IMR-90 (cell line): ENCODE data around the gene MYBPH. TPM values are rescaled to one million over a fixed set of nuclear protein-coding genes. Genes with fewer than 3 reads are reported as not detected.

Source experiments
- ATAC-seq: fragments of 200-7000 bp; cut with Tn5 transposase; 2 replicates; pipeline ENCODE4 v1.9.1; 2020; ENCODE audit warnings: low read depth, mild to moderate bottlenecking, moderate library complexity
- BruUV-seq: library from RNA; stranded (reverse); fragments of 400-500 nt; replicated peaks from 2 replicates; lab custom pipeline; 2021; lab: Mats Ljungman, UMichigan
- CTCF ChIA-PET: fragments of 300-600 bp; formaldehyde crosslinking; extraction: SDS; loops from one replicate; lab custom pipeline; 2021; ENCODE audit warnings: antibody characterized with exemption; lab: Yijun Ruan, JAX
- POLR2A ChIA-PET: fragments of 300-600 bp; sonication (Branson Sonifier 250); formaldehyde crosslinking; loops from one replicate; lab custom pipeline; 2022; ENCODE audit warnings: antibody characterized with exemption; ENCODE audit not compliant: unreplicated experiment; lab: Charles Lee
- DNase-seq: peaks from one replicate; pipeline ENCODE4 v3.0.0; 2013
- H2AFZ ChIP-seq: replicated peaks from 2 replicates; pipeline ENCODE3; 2013; ENCODE audit warnings: low read length, mild to moderate bottlenecking; ENCODE audit not compliant: poor library complexity
- H2AK5ac ChIP-seq: 2 replicates; pipeline ENCODE4 v1.6.1; 2013; ENCODE audit warnings: low read depth, low read length, inconsistent platforms
- H2AK9ac ChIP-seq: replicated peaks from 2 replicates; pipeline ENCODE3; 2013; ENCODE audit warnings: mild to moderate bottlenecking, low read depth, low read length, moderate library complexity; ENCODE audit not compliant: poor library complexity
- H2BK120ac ChIP-seq: 2 replicates; pipeline ENCODE4 v1.6.1; 2013; ENCODE audit warnings: low read depth, low read length, inconsistent platforms
- H2BK15ac ChIP-seq: 3 replicates; pipeline ENCODE4 v1.6.1; 2013; ENCODE audit warnings: low read depth, low read length, inconsistent platforms
- H2BK20ac ChIP-seq: 2 replicates; pipeline ENCODE4 v1.6.1; 2013; ENCODE audit warnings: low read depth, mild to moderate bottlenecking, inconsistent platforms, low read length, moderate library complexity
- H2BK5ac ChIP-seq: 2 replicates; pipeline ENCODE4 v1.6.1; 2013; ENCODE audit warnings: mild to moderate bottlenecking, low read depth, low read length, inconsistent platforms; ENCODE audit not compliant: poor library complexity, severe bottlenecking
- H3K14ac ChIP-seq: replicated peaks from 2 replicates; pipeline ENCODE4 v1.6.1; 2013; ENCODE audit warnings: low read depth, low read length, inconsistent platforms
- H3K18ac ChIP-seq: 2 replicates; pipeline ENCODE4 v1.6.1; 2013; ENCODE audit warnings: low read depth, low read length, control low read depth
- H3K23ac ChIP-seq: 2 replicates; pipeline ENCODE4 v1.6.1; 2013; ENCODE audit warnings: low read depth, low read length, inconsistent platforms
- H3K27ac ChIP-seq: 2 replicates; pipeline ENCODE4 v1.5.1; 2013; ENCODE audit warnings: mild to moderate bottlenecking, control low read depth, low read length; ENCODE audit not compliant: insufficient read depth
- H3K27me3 ChIP-seq: 2 replicates; pipeline ENCODE4 v1.6.1; 2013; ENCODE audit warnings: low read length; ENCODE audit not compliant: control insufficient read depth, insufficient read depth
- H3K36me3 ChIP-seq: 2 replicates; pipeline ENCODE4 v1.6.1; 2013; ENCODE audit warnings: low read length, mixed read lengths; ENCODE audit not compliant: control insufficient read depth, insufficient read depth
- H3K4ac ChIP-seq: 2 replicates; pipeline ENCODE4 v1.6.1; 2013; ENCODE audit warnings: low read depth, low read length, inconsistent platforms
- H3K4me1 ChIP-seq: 2 replicates; pipeline ENCODE4 v1.6.1; 2013; ENCODE audit warnings: low read length, mixed read lengths; ENCODE audit not compliant: control insufficient read depth, insufficient read depth
- H3K4me2 ChIP-seq: 2 replicates; pipeline ENCODE4 v1.6.1; 2013; ENCODE audit warnings: low read depth, mild to moderate bottlenecking, control low read depth, low read length, moderate library complexity
- H3K4me3 ChIP-seq: 2 replicates; pipeline ENCODE4 v1.5.1; 2013; ENCODE audit warnings: low read depth, mild to moderate bottlenecking, control low read depth, low read length, moderate library complexity; ENCODE audit not compliant: insufficient read depth
- H3K56ac ChIP-seq: 2 replicates; pipeline ENCODE4 v1.6.1; 2013; ENCODE audit warnings: low read length, inconsistent platforms; ENCODE audit not compliant: insufficient read depth; ENCODE audit errors: extremely low read depth
- H3K79me1 ChIP-seq, 2 experiments: 2 replicates each; pipeline ENCODE4 v1.6.1; 2013; ENCODE audit warnings: low read length in 2 of 2, inconsistent platforms in 1 of 2, low read depth in 1 of 2
- H3K9ac ChIP-seq: 2 replicates; pipeline ENCODE4 v1.6.1; 2013; ENCODE audit warnings: low read depth, low read length, control low read depth
- H3K9me1 ChIP-seq: 2 replicates; pipeline ENCODE4 v1.6.1; 2013; ENCODE audit warnings: low read length, inconsistent platforms; ENCODE audit not compliant: insufficient read depth
- H3K9me3 ChIP-seq: 2 replicates; pipeline ENCODE4 v1.6.1; 2013; ENCODE audit warnings: low read length; ENCODE audit not compliant: control insufficient read depth, insufficient read depth
- H4K20me1 ChIP-seq: 2 replicates; pipeline ENCODE4 v1.6.1; 2013; ENCODE audit warnings: low read length, inconsistent platforms; ENCODE audit not compliant: insufficient read depth
- H4K5ac ChIP-seq: 2 replicates; pipeline ENCODE4 v1.6.1; 2013; ENCODE audit warnings: mild to moderate bottlenecking, low read depth, low read length, control low read depth
- H4K8ac ChIP-seq, 2 experiments: 2 replicates each; pipeline ENCODE4 v1.6.1; 2013; ENCODE audit warnings: low read depth in 2 of 2, low read length in 2 of 2, control low read depth in 1 of 2, inconsistent platforms in 1 of 2
- H4K91ac ChIP-seq: 2 replicates; pipeline ENCODE4 v1.6.1; 2013; ENCODE audit warnings: low read depth, low read length, inconsistent platforms; ENCODE audit not compliant: insufficient read depth
- CEBPB ChIP-seq: IDR thresholded peaks from 2 replicates; pipeline ENCODE4 v1.6.1; 2012; ENCODE audit warnings: low read depth, low read length, improper control_type of control experiment
- CHD1 ChIP-seq: IDR thresholded peaks from 2 replicates; pipeline ENCODE4 v1.6.1; 2012; ENCODE audit warnings: low read depth, low read length, improper control_type of control experiment
- MAZ ChIP-seq: IDR thresholded peaks from 2 replicates; pipeline ENCODE4 v1.6.1; 2012; ENCODE audit warnings: low read depth, mild to moderate bottlenecking, low read length, improper control_type of control experiment, moderate library complexity, borderline replicate concordance
- MXI1 ChIP-seq: IDR thresholded peaks from 2 replicates; pipeline ENCODE4 v1.6.1; 2012; ENCODE audit warnings: low read depth, mild to moderate bottlenecking, low read length, moderate library complexity, borderline replicate concordance
- NFE2L2 ChIP-seq: fragments of 150-350 bp; IDR thresholded peaks from 2 replicates; pipeline ENCODE4 v1.6.1; 2016; ENCODE audit warnings: low read depth, mild to moderate bottlenecking, low read length
- POLR2A ChIP-seq: IDR thresholded peaks from 2 replicates; pipeline ENCODE4 v1.6.1; 2012; ENCODE audit warnings: mild to moderate bottlenecking, low read depth, low read length
- RCOR1 ChIP-seq: IDR thresholded peaks from 2 replicates; pipeline ENCODE4 v1.6.1; 2012; ENCODE audit warnings: mild to moderate bottlenecking, low read length, improper control_type of control experiment; ENCODE audit not compliant: insufficient replicate concordance
- RFX5 ChIP-seq: IDR thresholded peaks from 2 replicates; pipeline ENCODE4 v1.8.0; 2012; ENCODE audit warnings: low read depth, mild to moderate bottlenecking, low read length, moderate library complexity
- SMC3 ChIP-seq: fragments of 150-350 bp; IDR thresholded peaks from 2 replicates; pipeline ENCODE4 v1.6.1; 2016; ENCODE audit warnings: low read depth, mild to moderate bottlenecking, antibody characterized with exemption, low read length, moderate library complexity
- WGBS, 2 experiments: methylation state at CpG; one replicate each; pipeline versions ENCODE4 v1.1.5 to v1.1.7; 2013; ENCODE audit warnings: missing lambda C conversion rate in 2 of 2; ENCODE audit not compliant: insufficient read length in 1 of 2; ENCODE audit errors: extremely low coverage in 2 of 2; 5-methylcytosine and 5-hydroxymethylcytosine counted together
- dilution Hi-C: fragments of 300-500 bp; cut with HindIII; formaldehyde crosslinking; loops from one replicate; pipeline ENCODE4 v1.14.3; 2018; ENCODE audit warnings: low sequenced_read_pairs; ENCODE audit not compliant: unreplicated experiment
- in situ Hi-C: fragments of 300-500 bp; cut with MboI; formaldehyde crosslinking; loops from 3 replicates; pipeline ENCODE4 v1.14.3; 2019; ENCODE audit warnings: low sequenced_read_pairs, inconsistent platforms, mixed read lengths
- intact Hi-C: fragments of 100-400 bp; cut with micrococcal nuclease; formaldehyde crosslinking; loops from 2 replicates; pipeline ENCODE4 v1.10.0; 2022
- polyA plus RNA-seq, 3 experiments: library from polyadenylated mRNA; depleted of rRNA; stranded (reverse); fragments of >200 nt; gene quantifications; 2 replicates each; pipeline ENCODE4 v1.2.3, GENCODE V29; 2012; ENCODE audit warnings: low replicate concordance in 1 of 3
- total RNA-seq: library from RNA; depleted of rRNA; stranded (reverse); fragments of >200 nt; gene quantifications from 2 replicates; pipeline ENCODE4 v1.2.3, GENCODE V29; 2012
- TF ChIP-seq, protein P1 (sequence below): fragments of 150-350 bp; IDR thresholded peaks from 2 replicates; pipeline ENCODE4 v1.6.1; 2016; ENCODE audit warnings: low read depth, mild to moderate bottlenecking, low read length, moderate library complexity, borderline replicate concordance
- TF ChIP-seq, protein P2 (sequence below): fragments of 150-350 bp; IDR thresholded peaks from 2 replicates; pipeline ENCODE4 v1.6.1; 2017; ENCODE audit warnings: mild to moderate bottlenecking, antibody characterized with exemption, low read length, low read depth
- TF ChIP-seq, protein P3 (sequence below): conservative IDR thresholded peaks from 2 replicates; pipeline ENCODE4 v1.5.1; 2012; ENCODE audit warnings: mild to moderate bottlenecking, low read depth, low read length, improper control_type of control experiment

Gene MYBPH
- total and polyA plus RNA-seq, 2 of the 4 experiments (the other 2 are of a cell fraction), result not detected

DNA sequence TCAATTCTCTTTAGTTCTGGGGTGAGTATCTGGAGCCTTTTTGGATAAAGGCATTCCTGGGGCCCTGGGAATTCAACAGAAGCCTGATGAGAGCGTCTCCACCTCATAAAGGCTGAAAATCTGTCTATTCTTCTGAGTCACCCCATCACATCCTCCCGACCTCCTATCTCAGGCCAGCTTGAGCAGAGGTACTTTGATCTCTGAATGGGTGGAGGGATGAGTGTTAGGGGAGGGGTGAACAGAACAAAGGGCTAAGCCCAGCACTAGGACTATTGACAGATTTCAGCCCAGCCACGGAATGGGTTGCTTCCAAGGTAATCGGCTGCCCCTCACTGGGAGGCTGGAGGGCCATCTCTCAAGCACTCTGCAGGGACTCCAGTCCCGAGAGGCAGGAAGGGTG, 2.5 kb upstream of the MYBPH start:
- WGBS, 2 experiments, result no CpG with 5 or more reads among the region's 5 CpGs
- Histone ChIP-seq H3K4ac (peak overlapping the region; percentile 41), H3K56ac (no peak overlapping the region), H2AK9ac (peak overlapping the region; percentile 62), H4K91ac (0 out of 2 replicates have a peak overlapping the region, but pooled peaks have one; percentile 15), H2BK20ac (peak overlapping the region; percentile 74; the same call in 1 of the 2 replicates), H3K36me3 (no peaks in the 10 kb centered on the region), H3K4me3 (no peak overlapping the region), H3K23ac (0 out of 2 replicates have a peak overlapping the region, but pooled peaks have one; percentile 26), H3K9ac (no peak overlapping the region), H3K18ac (no peak overlapping the region; the same call in 1 of the 2 replicates), H3K14ac (0 out of 2 replicates have a peak overlapping the region, but pooled peaks have one; percentile 13), H4K5ac (no peak overlapping the region), H3K9me3 (no peaks in the 10 kb centered on the region), H2BK120ac (peak overlapping the region; percentile 53; the same call in 1 of the 2 replicates), H2AK5ac (peak overlapping the region; percentile 70), H3K79me1 (no peaks in the 10 kb centered on the region), H2BK15ac (peak overlapping the region; percentile 59; the same call in 2 of the 3 replicates), H3K4me1 (peaks cover 22% of the 10 kb centered on the region), H3K27ac (no peak overlapping the region), H3K27me3 (no peaks in the 10 kb centered on the region; the same call in 1 of the 2 replicates), H4K8ac (peak overlapping the region; percentile 50 to 52; a peak in 2 of 4 replicates), H4K20me1 (no peaks in the 10 kb centered on the region), H3K4me2 (no peak overlapping the region), H2BK5ac (no peak overlapping the region), H3K9me1 (peaks cover 15% of the 10 kb centered on the region; the same call in 1 of the 2 replicates), H2AFZ (peak overlapping the region; percentile 77)
- in situ Hi-C loops, result no loop called here
- ChIA-PET POLR2A (no interaction called here), CTCF (interaction anchor here (1.2 to 2.0 kb wide), 2 partner anchors 10 to 60 kb away, joined by 4 read pairs; no protein-coding TSS in a partner anchor)
- no TSS peak for BruUV-seq
- dilution Hi-C loops, result no loop called here
- TF ChIP-seq, protein P1, sequence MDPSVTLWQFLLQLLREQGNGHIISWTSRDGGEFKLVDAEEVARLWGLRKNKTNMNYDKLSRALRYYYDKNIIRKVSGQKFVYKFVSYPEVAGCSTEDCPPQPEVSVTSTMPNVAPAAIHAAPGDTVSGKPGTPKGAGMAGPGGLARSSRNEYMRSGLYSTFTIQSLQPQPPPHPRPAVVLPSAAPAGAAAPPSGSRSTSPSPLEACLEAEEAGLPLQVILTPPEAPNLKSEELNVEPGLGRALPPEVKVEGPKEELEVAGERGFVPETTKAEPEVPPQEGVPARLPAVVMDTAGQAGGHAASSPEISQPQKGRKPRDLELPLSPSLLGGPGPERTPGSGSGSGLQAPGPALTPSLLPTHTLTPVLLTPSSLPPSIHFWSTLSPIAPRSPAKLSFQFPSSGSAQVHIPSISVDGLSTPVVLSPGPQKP, result no peak
- TF ChIP-seq RCOR1 (no peak), CEBPB (no peak), MAZ (no peak), CHD1 (no peak), RFX5 (no peak), NFE2L2 (no peak), SMC3 (no peak), MXI1 (no peak), POLR2A (no peak)
- TF ChIP-seq, protein P2, sequence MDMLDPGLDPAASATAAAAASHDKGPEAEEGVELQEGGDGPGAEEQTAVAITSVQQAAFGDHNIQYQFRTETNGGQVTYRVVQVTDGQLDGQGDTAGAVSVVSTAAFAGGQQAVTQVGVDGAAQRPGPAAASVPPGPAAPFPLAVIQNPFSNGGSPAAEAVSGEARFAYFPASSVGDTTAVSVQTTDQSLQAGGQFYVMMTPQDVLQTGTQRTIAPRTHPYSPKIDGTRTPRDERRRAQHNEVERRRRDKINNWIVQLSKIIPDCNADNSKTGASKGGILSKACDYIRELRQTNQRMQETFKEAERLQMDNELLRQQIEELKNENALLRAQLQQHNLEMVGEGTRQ, result no peak
- TF ChIP-seq, protein P3, sequence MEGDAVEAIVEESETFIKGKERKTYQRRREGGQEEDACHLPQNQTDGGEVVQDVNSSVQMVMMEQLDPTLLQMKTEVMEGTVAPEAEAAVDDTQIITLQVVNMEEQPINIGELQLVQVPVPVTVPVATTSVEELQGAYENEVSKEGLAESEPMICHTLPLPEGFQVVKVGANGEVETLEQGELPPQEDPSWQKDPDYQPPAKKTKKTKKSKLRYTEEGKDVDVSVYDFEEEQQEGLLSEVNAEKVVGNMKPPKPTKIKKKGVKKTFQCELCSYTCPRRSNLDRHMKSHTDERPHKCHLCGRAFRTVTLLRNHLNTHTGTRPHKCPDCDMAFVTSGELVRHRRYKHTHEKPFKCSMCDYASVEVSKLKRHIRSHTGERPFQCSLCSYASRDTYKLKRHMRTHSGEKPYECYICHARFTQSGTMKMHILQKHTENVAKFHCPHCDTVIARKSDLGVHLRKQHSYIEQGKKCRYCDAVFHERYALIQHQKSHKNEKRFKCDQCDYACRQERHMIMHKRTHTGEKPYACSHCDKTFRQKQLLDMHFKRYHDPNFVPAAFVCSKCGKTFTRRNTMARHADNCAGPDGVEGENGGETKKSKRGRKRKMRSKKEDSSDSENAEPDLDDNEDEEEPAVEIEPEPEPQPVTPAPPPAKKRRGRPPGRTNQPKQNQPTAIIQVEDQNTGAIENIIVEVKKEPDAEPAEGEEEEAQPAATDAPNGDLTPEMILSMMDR, result no peak
- ATAC-seq (0 out of 2 replicates have a peak, but pooled peaks have one; percentile 27), DNase-seq (peak; percentile 20)
- intact Hi-C loops, result no loop called here
